GM21515 (cell line): ENCODE measurements around the gene PASK.
A peak's percentile ranks its signal among the peaks of the same experiment; 100 is the strongest.
"Not testable (repeated sequence)": the region's sequence is repeated elsewhere in the genome, so short reads cannot be mapped to it uniquely, and the experiment has no call there.

ENCODE experiments used
- ATAC-seq: cut with Tn5 transposase; IDR thresholded peaks from one replicate; pipeline ENCODE4 v1.9.1; 2021; ENCODE audit not compliant: unreplicated experiment

PASK gene

GRCh38 chr2:241108271-241109209 lies 40.7 kb downstream of the PASK start:
- no peak for ATAC-seq

GRCh38 chr2:241107031-241107783 lies 42.1 kb downstream of the PASK start:
- no peak for ATAC-seq

- ATAC-seq, result no peak
These were observed 43.6 kb downstream of the PASK start for GRCh38 chr2:241105641-241106040.

- not testable (repeated sequence) for ATAC-seq
These were observed 44.7 kb downstream of the PASK start for GRCh38 chr2:241104611-241105010.

- no peak for ATAC-seq
These were observed 46.1 kb downstream of the PASK start for GRCh38 chr2:241103176-241103595.

- ATAC-seq, result peak; percentile 76
These were observed 47.0 kb downstream of the PASK start, which contains the start of gene MTERF4 for GRCh38 chr2:241102239-241102803. Gene MTERF4, minus strand, starts transcription at chr2:241102287. Its CDS starts 14 bp downstream, at chr2:241102273.

GRCh38 chr2:241099246-241099645 lies 50.0 kb downstream of the PASK start:
- no peak for ATAC-seq

- peak; percentile 39 for ATAC-seq
These were observed 52.3 kb downstream of the PASK start for GRCh38 chr2:241096979-241097378.

- no peak for ATAC-seq
These were observed 53.5 kb downstream of the PASK start for GRCh38 chr2:241095594-241096290.

- ATAC-seq, result no peak
These were observed 54.3 kb downstream of the PASK start for GRCh38 chr2:241094924-241095420.

- ATAC-seq, result no peak
These were observed 55.1 kb downstream of the PASK start for GRCh38 chr2:241094172-241094571.

- ATAC-seq, result not testable (repeated sequence)
These were observed 56.0 kb downstream of the PASK start for GRCh38 chr2:241093133-241093781.

GRCh38 chr2:241092677-241093076 lies 56.6 kb downstream of the PASK start:
- no peak for ATAC-seq

- ATAC-seq, result no peak
These were observed 57.4 kb downstream of the PASK start for GRCh38 chr2:241091734-241092445.

GRCh38 chr2:241091201-241091600 lies 58.1 kb downstream of the PASK start:
- ATAC-seq, result no peak

- no peak for ATAC-seq
These were observed 60.2 kb downstream of the PASK start for GRCh38 chr2:241088791-241089732.

- ATAC-seq, result peak; percentile 43
These were observed 60.9 kb downstream of the PASK start for GRCh38 chr2:241088376-241088775.
